ENCODE measurements around the gene RDH5. TPM values are rescaled to one million over a fixed set of nuclear protein-coding genes. Genes with fewer than 3 reads are reported as not detected.
A peak's percentile ranks its signal among the peaks of the same experiment; 100 is the strongest.

Gene RDH5
- total RNA-seq, 3 donors from 2014 or later (not counting 1 experiment from before 2014, with no cell fraction given), result 9.6 to 19.0 (median 10.1) TPM

DNA sequence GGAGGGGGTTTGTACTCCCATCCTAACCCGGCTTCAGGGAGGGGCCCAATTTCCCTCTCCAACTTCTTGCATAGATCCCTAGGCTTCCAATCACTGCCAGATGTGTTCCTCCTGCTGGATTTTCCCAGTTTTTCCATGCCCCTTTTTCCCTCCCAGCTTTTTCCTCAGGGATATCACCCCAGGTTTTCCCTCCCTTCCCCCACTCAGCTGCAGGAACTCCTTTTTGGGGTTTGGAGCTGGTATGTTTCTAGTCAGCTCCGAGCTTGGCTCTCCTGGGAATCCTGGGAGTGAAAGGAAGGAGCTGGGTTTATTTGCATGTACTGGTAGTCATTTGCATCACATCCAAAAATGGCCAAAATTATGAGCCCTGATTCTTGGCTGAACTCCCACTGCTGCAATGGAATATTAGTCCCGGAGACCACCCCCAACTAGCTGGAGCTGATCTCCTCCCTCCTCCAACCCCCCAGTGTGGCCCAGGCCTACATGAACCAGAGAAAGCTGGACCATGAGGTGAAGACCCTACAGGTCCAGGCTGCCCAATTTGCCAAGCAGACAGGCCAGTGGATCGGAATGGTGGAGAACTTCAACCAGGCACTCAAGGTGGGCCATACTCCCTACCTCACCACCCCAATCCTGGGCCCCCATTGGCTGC is 1.4 kb upstream of the RDH5 start:
- no peaks in the 10 kb centered on the region for H3K9me3 ChIP-seq (ENCODE audit: control insufficient read depth, insufficient read depth, low read length)
- peaks cover 13% of the 10 kb centered on the region for H3K36me3 ChIP-seq (ENCODE audit: control insufficient read depth, insufficient read depth, low read length)
- ATAC-seq (no peak), DNase-seq (no peak)
- H3K27me3 ChIP-seq (ENCODE audit: control insufficient read depth, insufficient read depth, low read length), result no peaks in the 10 kb centered on the region
- Mint-ChIP-seq H3K27ac (peak overlapping the region in 1 of 2 donors; percentile 45), H3K27me3 (ENCODE audit: low read depth in 2 of 2) (no peaks in the 10 kb centered on the region), H3K9me3 (no peaks in the 10 kb centered on the region), H3K4me1 (peaks cover 18 to 32% of the 10 kb centered on the region in 2 donors), H3K4me3 (no peak overlapping the region), H3K36me3 (no peaks in the 10 kb centered on the region)
- no peak overlapping the region for H3K27ac ChIP-seq (ENCODE audit: low read length)
- TF ChIP-seq, protein P1, sequence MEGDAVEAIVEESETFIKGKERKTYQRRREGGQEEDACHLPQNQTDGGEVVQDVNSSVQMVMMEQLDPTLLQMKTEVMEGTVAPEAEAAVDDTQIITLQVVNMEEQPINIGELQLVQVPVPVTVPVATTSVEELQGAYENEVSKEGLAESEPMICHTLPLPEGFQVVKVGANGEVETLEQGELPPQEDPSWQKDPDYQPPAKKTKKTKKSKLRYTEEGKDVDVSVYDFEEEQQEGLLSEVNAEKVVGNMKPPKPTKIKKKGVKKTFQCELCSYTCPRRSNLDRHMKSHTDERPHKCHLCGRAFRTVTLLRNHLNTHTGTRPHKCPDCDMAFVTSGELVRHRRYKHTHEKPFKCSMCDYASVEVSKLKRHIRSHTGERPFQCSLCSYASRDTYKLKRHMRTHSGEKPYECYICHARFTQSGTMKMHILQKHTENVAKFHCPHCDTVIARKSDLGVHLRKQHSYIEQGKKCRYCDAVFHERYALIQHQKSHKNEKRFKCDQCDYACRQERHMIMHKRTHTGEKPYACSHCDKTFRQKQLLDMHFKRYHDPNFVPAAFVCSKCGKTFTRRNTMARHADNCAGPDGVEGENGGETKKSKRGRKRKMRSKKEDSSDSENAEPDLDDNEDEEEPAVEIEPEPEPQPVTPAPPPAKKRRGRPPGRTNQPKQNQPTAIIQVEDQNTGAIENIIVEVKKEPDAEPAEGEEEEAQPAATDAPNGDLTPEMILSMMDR (IDR thresholded peaks at IDR 0.05), result no peak
- 90% methylated on average over 4 of the region's 4 CpGs for WGBS (ENCODE audit: insufficient coverage)
- no peak overlapping the region for H3K4me3 ChIP-seq (ENCODE audit: low read length)
- intact Hi-C loops (cut with micrococcal nuclease), result no loop called here
- H3K4me1 ChIP-seq (ENCODE audit: control insufficient read depth, insufficient read depth, low read length), result peaks cover 42% of the 10 kb centered on the region

GRCh38 chr12:55719371-55719770 is 822 bp upstream of the RDH5 start:
- H3K4me3 Mint-ChIP-seq, result no peak overlapping the region
- no peaks in the 10 kb centered on the region for H3K9me3 Mint-ChIP-seq
- peaks cover 19 to 32% of the 10 kb centered on the region in 2 donors for H3K4me1 Mint-ChIP-seq
- no peaks in the 10 kb centered on the region for H3K36me3 Mint-ChIP-seq
- no peak overlapping the region for H3K27ac Mint-ChIP-seq
- DNase-seq, result no peak
- 100% methylated on average over 6 of the region's 7 CpGs for WGBS (ENCODE audit: insufficient coverage)
- no peak for ATAC-seq
- no peak overlapping the region for H3K4me3 ChIP-seq (ENCODE audit: low read length)
- no peaks in the 10 kb centered on the region for H3K27me3 Mint-ChIP-seq (ENCODE audit: low read depth in 2 of 2)
- peaks cover 45% of the 10 kb centered on the region for H3K4me1 ChIP-seq (ENCODE audit: control insufficient read depth, insufficient read depth, low read length)
- TF ChIP-seq, protein P1 (IDR thresholded peaks at IDR 0.05), result no peak
- no peaks in the 10 kb centered on the region for H3K9me3 ChIP-seq (ENCODE audit: control insufficient read depth, insufficient read depth, low read length)
- peaks cover 18% of the 10 kb centered on the region for H3K36me3 ChIP-seq (ENCODE audit: control insufficient read depth, insufficient read depth, low read length)
- no peak overlapping the region for H3K27ac ChIP-seq (ENCODE audit: low read length)
- H3K27me3 ChIP-seq (ENCODE audit: control insufficient read depth, insufficient read depth, low read length), result no peaks in the 10 kb centered on the region
- intact Hi-C loops (cut with micrococcal nuclease), result no loop called here

DNA sequence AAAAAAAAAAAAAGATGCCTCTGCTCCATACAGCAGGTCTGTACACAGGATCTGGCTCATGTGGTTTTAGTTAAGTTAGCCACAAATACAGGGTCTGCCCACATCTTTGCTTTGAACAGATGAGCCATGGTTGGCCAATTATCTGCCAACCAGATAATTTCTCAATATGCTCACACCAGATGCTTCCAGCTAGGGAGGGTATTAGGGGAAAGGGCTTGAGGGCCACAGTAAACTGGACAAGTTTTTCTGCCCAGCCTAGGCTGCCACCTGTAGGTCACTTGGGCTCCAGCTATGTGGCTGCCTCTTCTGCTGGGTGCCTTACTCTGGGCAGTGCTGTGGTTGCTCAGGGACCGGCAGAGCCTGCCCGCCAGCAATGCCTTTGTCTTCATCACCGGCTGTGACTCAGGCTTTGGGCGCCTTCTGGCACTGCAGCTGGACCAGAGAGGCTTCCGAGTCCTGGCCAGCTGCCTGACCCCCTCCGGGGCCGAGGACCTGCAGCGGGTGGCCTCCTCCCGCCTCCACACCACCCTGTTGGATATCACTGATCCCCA is 776 bp downstream of the RDH5 start:
- Histone ChIP-seq H3K4me3 (ENCODE audit: low read length) (no peak overlapping the region), H3K27me3 (ENCODE audit: control insufficient read depth, insufficient read depth, low read length) (no peaks in the 10 kb centered on the region), H3K4me1 (ENCODE audit: control insufficient read depth, insufficient read depth, low read length) (peaks cover 47% of the 10 kb centered on the region), H3K9me3 (ENCODE audit: control insufficient read depth, insufficient read depth, low read length) (no peaks in the 10 kb centered on the region), H3K27ac (ENCODE audit: low read length) (no peak overlapping the region), H3K36me3 (ENCODE audit: control insufficient read depth, insufficient read depth, low read length) (peaks cover 30% of the 10 kb centered on the region)
- ATAC-seq (peak in 2 of 3 donors; percentile 40 to 49), DNase-seq (no peak)
- intact Hi-C loops (cut with micrococcal nuclease), result no loop called here
- no peaks in the 10 kb centered on the region for H3K27me3 Mint-ChIP-seq (ENCODE audit: low read depth in 2 of 2)
- H3K36me3 Mint-ChIP-seq, result peaks cover 10% of the 10 kb centered on the region
- no peaks in the 10 kb centered on the region for H3K9me3 Mint-ChIP-seq
- peaks cover 21 to 41% of the 10 kb centered on the region in 2 donors for H3K4me1 Mint-ChIP-seq
- H3K27ac Mint-ChIP-seq, result peak overlapping the region in 1 of 2 donors; percentile 18
- H3K4me3 Mint-ChIP-seq, result peak overlapping the region; percentile 13
- TF ChIP-seq, protein P1 (IDR thresholded peaks at IDR 0.05), result no peak
- WGBS (ENCODE audit: insufficient coverage), result 66% methylated on average over 9 of the region's 9 CpGs
